HG02588 (cell line): Measurements from ENCODE around the gene CCDC178.
"Not testable (repeated sequence)": the region's sequence is repeated elsewhere in the genome, so short reads cannot be mapped to it uniquely, and the experiment has no call there.

Experiments
- ATAC-seq: cut with Tn5 transposase; IDR thresholded peaks from one replicate; pipeline ENCODE4 v1.9.1; 2021; ENCODE audit warnings: mild to moderate bottlenecking, moderate library complexity; ENCODE audit not compliant: unreplicated experiment

The CCDC178 gene

GRCh38 chr18:33022370-33022769 lies 418.2 kb downstream of the CCDC178 start:
- no peak for ATAC-seq

DNA sequence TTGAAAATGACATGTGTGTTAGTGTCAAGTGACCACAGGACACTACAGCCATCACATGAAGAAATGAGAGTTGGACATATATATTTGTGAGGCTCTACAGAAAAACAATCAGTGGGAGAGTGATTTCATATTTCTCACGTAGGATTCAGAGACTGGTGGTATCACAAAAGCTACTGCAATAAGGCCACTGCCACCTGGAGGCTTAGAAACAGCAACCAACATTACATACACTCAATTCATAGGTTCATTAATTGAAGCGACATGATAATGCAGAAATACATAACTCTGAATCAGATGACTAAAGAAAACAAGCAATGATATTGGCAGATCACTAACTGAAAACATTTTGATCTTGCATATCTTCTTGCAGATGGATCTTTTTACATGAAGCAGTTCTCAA lies 419.6 kb downstream of the CCDC178 start:
- no peak for ATAC-seq

DNA sequence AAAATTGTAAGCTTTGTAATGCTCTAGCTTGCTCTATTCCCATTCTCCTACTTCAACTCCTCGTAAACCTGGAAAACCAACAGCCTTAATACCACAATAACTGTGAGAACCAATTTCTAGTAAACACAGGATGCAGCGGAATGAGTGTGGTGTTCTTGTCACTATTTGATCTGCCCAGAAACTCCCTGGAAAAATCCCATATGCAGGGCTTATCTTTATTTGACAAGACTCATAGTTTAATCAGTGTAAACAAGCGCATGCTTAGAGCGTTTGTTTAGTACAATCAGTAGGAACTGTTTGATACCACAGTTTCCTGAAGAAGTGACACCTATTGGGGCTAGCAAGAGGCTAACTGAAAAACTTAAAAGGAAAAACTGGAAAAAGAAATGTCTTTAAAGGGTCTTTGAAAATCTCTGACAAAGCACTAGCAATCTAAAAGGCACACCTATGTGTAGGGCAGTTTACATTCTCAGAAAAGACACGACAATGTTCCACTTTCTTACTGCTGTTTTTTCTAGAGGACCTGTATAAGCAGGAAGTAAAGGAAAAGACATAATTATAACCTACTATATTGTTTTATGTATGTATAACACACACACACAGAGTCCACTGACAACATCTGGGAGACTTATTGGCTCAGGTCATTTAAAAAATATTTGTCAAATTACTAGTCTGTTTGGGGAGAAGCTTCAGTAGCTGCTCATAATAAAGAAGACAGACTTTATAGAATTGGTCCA lies 426.3 kb downstream of the CCDC178 start:
- no peak for ATAC-seq

- no peak for ATAC-seq
Measured at GRCh38 chr18:33010149-33010548, 430.4 kb downstream of the CCDC178 start.

GRCh38 chr18:32998921-32999320 lies 441.6 kb downstream of the CCDC178 start:
- ATAC-seq = no peak

DNA sequence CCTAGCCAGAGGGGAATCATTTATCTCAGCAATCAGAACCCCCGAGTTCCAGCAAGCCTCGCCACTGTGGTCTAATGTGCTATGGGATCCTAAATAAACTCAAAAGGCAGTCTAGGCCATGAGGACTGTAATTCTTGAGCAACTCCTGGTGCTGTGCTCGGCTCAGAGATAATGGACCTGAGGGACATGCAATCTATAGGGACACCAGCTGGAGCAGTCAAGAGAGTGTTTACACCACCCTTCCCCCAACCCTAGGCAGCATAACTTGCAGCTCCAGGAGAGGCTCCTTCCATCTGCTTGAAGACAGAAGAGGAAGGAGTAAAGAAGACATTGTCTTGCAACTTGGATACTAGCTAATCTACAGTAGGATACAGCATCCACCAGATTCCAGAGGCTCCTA lies 442.2 kb downstream of the CCDC178 start:
- no peak for ATAC-seq

- ATAC-seq = no peak
Measured at GRCh38 chr18:32983721-32984120, 456.8 kb downstream of the CCDC178 start.

DNA sequence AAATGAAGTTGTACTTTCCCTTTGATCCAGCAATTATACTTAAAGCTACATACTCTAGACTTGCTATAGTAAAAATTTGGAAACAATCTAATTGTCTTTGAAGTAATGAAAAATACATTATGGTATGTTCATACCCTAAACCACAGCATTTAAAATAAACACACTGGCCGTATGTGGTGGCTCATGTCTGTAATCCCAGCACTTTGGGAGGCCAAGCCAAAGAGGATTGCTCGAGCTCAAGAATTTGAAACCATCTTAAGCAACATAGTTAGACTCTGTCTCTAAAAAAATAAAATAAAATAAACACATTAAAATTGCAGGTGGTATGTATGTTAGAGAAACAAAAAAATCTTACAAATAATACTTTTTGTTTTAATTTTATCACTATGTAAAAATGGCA lies 459.6 kb downstream of the CCDC178 start:
- ATAC-seq = no peak

GRCh38 chr18:32975501-32975900 lies 465.0 kb downstream of the CCDC178 start:
- ATAC-seq = no peak

DNA sequence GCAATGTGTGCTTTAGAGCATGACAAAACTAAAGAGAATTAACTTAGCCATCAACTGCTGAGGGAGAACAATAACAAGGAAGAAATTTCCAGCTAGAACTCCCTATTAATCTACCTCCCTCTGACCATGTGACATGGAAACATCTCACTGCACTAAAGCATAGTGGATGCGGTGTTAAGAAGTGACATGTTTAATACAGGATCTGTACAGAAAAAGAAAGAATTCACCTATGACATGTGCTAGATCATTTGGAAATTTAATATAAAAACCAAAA lies 465.4 kb downstream of the CCDC178 start:
- ATAC-seq = no peak

GRCh38 chr18:32974421-32975162 lies 465.9 kb downstream of the CCDC178 start:
- ATAC-seq = peak; percentile 89

DNA sequence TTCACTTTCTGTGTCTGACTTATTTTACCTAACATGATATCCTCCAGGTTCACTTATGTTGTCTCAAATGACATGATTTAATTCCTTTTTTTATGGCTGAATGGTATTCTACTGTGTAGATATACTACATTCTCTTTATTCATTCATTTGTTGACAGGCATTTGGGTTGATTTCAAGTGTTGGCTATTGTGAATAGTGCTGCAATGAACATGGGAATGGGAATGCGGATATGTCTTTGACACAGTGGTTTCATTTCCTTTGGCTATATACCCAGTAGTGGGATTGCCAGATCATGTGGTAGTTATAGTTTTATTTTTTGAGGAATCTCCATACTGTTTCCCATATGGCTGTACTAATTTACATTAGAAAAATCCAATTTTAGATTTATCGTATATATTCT lies 472.3 kb downstream of the CCDC178 start:
- no peak for ATAC-seq

DNA sequence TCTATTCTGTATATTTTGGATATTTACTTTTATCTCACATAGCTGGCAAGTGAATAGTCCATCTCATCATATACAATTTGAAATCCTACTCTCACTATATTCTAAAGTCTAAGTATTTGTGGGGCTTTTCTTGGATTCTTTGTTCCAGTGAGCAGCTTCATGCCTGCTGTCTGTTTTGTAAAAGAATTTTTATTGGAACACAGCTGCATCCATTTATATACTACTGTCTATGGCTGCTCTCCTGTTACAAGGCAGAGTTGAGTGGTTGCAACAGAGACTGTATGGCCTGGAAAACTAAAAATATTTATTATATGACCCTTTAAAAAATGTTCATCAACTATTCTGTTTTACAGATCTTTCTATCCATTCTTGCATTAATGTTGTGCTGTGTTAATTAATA lies 474.4 kb downstream of the CCDC178 start:
- ATAC-seq = no peak

GRCh38 chr18:32961538-32961937 lies 479.0 kb downstream of the CCDC178 start:
- ATAC-seq = no peak

GRCh38 chr18:32958746-32959145 lies 481.8 kb downstream of the CCDC178 start:
- ATAC-seq = peak; percentile 88

DNA sequence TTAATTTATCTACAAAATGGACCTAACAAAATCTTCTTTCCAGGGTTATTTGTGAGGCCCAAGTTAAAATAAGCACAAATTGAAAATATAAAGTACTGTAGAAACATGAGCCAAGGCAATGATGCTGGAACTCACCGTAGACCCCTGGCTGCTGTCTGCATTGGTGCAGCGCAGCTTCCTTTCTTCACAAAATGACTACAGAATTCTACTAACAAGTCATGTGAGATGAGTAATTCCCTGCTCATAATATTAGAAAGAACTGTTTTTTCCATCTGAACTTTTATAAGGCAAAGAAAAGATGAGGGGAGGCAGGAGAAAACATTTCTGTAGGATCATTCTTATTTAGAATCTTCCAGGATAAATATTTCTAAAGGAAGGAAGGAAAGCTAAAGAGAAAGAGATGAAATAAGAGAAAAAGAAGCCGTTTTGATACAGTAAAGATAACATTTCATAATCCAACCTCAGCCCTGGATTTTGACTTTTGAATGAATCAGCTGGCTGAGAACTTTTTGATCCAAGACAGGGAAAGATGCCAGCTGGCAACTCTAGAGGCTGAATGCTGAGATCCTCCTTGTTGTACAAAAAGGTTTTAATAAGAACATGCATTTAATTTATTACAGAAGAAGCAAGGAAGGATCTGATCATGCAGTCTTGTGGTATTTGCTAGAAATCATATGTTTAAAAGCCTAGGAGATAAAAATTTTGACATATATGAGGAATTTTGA lies 483.8 kb downstream of the CCDC178 start:
- no peak for ATAC-seq

DNA sequence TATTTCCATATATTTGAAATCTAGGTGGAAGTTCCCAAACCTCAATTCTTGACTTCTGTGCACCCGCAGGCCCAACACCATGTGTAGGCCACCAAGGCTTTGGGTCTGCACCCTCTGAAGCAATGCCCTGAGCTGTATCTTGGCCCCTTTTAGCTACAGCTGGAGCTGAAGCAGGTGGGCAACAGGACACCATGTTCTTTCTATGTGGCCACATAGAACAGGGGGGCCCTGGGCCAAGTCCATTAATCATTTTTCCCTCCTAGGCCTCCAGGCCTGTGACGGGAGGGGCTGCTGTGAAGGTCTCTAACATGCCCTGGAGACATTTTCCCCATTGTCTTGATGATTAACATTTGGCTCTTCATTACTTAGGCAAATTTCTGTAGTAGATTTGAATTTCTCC lies 488.2 kb downstream of the CCDC178 start:
- ATAC-seq = not testable (repeated sequence)

- ATAC-seq = no peak
Measured at GRCh38 chr18:32937597-32937996, 502.9 kb downstream of the CCDC178 start.

DNA sequence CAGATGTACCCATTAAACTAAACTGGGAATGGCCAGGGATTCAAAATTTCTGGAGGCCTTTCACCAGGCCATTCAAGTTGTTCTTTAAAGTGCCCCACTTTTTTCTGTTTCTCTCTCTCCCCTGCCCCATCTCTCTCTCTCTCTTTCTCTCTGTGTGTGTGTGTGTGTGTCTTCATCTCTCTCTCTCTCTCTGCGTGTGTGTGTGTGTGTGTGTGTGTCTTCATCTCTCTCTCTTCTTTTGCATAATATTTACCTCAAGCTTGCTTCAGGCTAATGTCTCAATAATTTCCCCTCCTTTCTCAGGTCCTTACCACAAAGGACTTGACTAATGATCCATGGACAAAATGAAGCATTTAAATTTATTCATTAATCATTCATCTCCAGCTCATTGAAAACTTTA lies 503.5 kb downstream of the CCDC178 start:
- ATAC-seq = no peak

GRCh38 chr18:32934201-32934600 lies 506.3 kb downstream of the CCDC178 start:
- ATAC-seq = no peak

DNA sequence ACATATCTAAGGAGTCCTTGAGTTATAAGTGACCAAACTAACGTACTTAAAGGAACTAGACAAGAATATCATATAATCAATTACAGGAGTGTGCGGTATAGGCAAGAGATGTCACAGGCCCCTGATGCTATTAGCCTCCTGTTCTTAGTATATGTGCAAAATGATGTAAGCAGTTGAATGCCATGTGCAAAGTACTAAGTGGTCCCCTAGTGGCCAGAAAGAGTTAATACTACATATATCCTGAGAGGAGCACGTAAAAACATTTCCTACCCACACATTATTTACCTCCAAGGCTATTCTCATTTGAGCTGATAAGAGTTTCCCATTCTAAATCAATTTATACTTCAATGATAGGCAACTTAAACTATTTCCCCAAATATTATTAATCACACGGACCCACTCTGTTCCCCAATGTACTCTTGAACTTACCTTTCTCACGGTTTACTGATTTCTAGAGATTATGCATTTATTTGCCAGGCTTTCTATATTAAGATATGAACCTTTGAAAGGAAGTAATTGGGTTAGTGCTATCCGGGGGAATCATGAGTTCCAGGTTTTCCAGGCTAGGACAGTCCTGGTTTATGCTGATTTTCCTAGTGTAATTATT lies 509.7 kb downstream of the CCDC178 start:
- ATAC-seq = peak; percentile 99

GRCh38 chr18:32929213-32929612 lies 511.3 kb downstream of the CCDC178 start:
- no peak for ATAC-seq
